Activated naive CD8-positive, alpha-beta T cell treated with anti-CD3 and anti-CD28 coated beads, Interleukin-2, amount 50 U/mL, for 16 hours (primary cell): ENCODE results near the gene NHERF1.

Experiments
- DNase-seq: peaks from one replicate; pipeline ENCODE4 v3.0.0-alpha.2; 2020; ENCODE audit warnings: low read depth, low spot score

The NHERF1 gene

GRCh38 chr17:74749279-74750038 lies 1.0 kb downstream of the NHERF1 start:
- no peak for DNase-seq

GRCh38 chr17:74750039-74750326 lies 1.6 kb downstream of the NHERF1 start:
- DNase-seq: no peak

DNA sequence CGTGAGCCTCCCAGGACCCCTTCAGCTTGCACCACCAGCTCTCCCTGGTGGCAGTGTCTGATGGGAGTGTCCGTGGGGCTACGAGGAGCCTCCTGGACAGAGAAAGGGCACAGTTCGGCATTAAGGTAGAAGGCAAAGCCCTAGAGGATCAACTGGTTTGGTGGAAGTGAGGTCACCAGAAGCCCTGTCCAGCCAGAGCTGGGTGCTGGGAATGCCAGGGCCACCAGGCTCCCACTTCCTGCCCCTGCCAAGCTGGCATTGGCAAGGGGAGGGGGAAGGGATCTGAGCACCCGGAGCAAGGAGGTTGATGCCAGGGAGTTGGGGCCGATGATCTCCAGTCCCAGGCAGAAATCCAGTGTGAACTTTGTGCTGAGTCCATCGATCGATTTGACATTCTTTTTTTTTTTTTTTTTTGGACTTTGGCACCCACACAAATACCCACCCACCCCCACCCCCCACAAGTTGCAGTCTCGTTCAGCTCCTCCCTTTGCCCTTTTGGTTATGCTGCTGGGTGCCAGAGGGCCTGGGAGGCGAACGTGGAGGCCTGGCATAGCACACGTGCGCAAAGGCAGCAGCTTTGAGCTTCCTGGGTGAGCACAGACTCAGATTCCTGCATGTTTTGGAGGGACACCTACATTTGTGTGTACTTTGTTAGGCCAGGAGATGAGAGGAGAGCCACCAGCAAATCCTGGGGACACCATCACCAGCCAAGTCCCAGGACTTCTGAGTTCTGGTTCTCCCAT lies 2.1 kb downstream of the NHERF1 start:
- no peak for DNase-seq

DNA sequence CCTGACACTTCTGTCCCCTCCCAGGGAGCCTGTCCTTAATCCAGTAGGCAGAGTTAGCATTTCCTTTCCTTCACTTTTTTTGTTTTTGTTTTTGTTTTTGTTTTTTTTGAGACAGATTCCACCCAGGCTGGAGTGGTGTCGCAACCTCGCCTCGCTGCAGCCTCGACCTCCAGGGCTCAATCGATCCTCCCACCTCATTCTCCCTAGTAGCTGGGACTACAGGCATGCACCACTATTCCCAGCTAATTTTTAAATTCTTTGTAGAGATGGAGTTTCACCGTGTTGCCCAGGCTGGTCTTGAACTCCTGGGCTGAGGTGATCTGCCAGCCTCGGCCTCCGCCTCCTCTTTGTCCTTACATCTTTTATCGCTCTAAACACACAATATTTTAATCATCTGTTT lies 4.0 kb downstream of the NHERF1 start:
- DNase-seq: no peak

- DNase-seq: no peak
These were observed 4.5 kb downstream of the NHERF1 start for GRCh38 chr17:74752822-74753401.

- DNase-seq: no peak
These were observed 6.4 kb downstream of the NHERF1 start for GRCh38 chr17:74754832-74755231.

DNA sequence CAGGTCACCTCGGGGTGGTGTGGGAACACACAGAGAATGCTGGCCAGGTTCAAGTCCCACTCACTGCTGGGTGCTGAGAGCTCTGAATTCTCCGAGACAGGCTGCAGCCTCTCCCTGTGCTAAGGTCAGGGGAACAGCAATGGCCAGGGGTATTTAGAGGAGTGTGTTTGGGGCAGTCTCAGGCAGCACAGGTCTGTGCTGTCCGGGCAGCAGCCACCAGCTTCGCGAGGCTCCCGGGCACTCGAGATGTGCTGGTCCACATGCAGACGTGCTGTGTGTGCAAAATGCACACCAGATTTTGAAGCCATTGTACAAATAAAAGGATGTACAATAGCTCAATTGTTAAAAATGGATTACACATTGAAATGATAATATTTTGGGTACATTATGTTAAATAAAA lies 7.1 kb downstream of the NHERF1 start:
- no peak for DNase-seq

- DNase-seq: no peak
These were observed 8.5 kb downstream of the NHERF1 start for GRCh38 chr17:74756891-74757290.

DNA sequence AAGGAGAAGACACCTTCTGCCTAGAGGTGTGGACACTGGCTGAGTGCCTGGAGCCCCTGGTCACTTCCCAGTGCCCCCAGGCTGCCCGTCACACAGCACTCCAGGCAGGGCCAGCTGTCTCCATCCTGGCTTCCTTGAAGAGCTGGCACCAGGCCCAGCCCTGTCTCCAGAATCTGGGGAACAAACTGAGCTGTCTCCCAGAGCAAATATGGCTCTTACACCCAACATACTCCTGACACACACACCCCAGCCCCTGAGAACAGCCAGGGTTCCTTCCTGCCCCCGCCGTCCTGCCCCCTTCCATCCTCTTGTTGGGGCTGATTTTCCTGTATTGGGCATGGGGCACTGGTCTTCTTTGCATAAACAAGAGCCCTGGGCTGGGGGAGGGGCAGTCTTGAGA lies 9.1 kb downstream of the NHERF1 start:
- no peak for DNase-seq

GRCh38 chr17:74757931-74758847 lies 9.8 kb downstream of the NHERF1 start:
- DNase-seq: no peak

- DNase-seq: no peak
These were observed 10.4 kb downstream of the NHERF1 start for GRCh38 chr17:74758848-74759168.

DNA sequence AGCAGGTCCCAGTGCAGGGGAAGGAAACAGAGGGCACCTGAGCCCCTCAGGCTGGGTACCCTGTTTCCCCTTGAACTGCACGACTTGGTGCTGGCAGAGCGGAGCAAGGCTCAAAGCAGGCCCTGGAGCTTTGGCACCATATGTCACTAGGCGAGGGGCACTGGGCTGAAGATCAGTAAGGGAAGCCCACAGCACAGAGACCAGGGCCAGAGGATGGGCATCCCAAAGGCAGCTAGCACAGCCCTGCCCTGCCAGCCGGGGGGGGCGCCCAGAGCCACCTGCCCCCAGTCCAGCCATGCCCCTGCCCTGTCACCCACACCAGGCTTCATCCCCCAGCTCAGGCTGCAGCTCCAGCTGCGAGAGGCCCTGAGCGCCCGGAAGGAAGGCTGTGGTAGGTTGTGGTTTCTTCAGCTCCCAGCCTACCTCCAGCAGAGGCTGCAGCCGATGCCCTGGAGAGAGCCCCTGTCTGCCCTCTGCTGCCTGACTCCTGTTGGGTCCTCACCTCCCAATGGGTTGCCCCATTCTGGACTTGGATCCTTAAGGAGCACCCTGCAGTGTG lies 10.9 kb downstream of the NHERF1 start:
- DNase-seq: no peak

- DNase-seq: no peak
These were observed 11.5 kb downstream of the NHERF1 start for GRCh38 chr17:74759941-74760340.

GRCh38 chr17:74760404-74761105 lies 12.1 kb downstream of the NHERF1 start:
- no peak for DNase-seq

- no peak for DNase-seq
These were observed 13.0 kb downstream of the NHERF1 start for GRCh38 chr17:74761419-74761818.

DNA sequence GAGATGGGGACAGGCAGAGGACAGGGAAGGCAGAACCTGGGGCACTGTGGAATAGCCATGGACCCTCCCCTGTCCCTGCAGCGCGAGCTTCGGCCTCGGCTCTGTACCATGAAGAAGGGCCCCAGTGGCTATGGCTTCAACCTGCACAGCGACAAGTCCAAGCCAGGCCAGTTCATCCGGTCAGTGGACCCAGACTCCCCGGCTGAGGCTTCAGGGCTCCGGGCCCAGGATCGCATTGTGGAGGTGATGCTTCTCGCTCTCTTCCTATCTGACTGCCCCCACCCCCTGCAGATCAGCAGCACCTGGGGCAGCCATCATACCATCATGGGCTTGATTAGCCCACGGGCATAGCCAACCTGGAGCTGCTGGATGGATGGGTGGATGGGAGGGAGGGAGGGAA lies 13.5 kb downstream of the NHERF1 start:
- DNase-seq: no peak

GRCh38 chr17:74763565-74764387 lies 15.3 kb downstream of the NHERF1 start:
- DNase-seq: no peak

DNA sequence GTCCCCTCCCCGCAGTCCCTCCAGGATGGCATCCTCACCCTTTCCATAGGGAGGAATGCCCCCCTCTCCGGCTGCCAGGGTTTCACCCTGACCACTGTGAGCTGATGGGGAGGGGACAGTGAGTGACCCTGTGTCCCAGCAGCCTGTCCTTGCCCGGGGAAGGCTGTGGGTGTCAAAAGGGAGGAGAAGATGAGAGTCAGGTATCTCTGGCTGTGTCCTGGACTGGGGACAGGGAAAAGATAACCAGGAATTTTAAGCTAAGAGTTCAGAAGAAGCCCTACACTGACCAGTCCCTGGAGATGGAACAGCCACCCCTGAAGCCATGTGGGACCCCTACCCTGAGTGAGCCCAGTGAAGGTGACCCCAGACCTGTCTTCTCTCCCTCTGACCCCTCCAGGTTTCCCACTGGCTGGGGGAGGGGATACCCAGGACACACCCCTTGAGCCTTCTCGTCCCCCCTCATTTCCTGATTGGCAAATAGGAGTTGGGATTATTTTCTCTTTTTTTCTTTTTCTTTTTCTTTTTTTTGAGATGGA lies 16.4 kb downstream of the NHERF1 start:
- DNase-seq: no peak

DNA sequence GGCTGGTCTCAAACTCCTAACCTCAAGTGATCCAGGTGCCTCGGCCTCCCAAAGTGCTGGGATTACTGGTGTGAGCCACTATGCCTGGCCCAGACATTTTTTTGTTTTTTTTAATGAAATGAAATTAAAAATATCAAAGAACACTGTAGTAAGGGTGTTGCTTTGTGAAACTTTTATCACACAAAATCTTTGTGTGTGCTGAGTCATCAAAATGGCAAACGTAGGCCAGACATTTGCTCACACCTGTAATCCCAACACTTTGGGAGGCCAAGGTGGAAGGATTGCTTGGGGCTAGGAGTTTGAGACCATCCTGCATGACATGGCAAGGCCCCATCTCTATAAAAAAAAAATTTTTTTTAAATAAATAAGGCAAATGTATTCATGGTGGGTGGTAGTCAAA lies 18.0 kb downstream of the NHERF1 start:
- DNase-seq: no peak

DNA sequence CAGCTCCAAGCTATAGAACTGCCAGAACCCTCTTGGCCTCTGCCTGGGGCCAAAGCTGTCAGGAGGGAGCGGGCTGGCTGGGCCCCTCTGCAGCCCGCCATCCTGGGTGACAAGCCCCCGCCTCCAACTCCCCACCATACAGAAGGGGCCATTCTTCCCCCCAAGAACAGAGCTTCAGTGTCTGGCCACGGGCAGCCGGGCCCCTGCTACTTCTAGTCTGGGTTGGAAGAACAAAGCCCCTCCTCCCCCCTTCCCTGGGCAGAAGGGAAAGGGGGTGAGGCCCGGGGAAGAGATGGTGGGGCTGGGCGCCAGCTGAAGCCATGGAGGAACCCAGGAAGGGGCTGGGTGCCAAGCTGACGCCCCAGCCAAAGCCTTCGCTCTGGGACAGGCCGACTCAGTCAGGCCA lies 18.7 kb downstream of the NHERF1 start:
- DNase-seq: no peak
